GM12872 (cell line): ENCODE data around the gene C2orf76.

Source experiments
- TF ChIP-seq, protein P1 (sequence below): IDR thresholded peaks from 3 replicates; pipeline ENCODE4 v1.5.1; 2011; ENCODE audit warnings: low read depth, mild to moderate bottlenecking, low read length, moderate library complexity; ENCODE audit not compliant: insufficient read depth

C2orf76 gene

DNA sequence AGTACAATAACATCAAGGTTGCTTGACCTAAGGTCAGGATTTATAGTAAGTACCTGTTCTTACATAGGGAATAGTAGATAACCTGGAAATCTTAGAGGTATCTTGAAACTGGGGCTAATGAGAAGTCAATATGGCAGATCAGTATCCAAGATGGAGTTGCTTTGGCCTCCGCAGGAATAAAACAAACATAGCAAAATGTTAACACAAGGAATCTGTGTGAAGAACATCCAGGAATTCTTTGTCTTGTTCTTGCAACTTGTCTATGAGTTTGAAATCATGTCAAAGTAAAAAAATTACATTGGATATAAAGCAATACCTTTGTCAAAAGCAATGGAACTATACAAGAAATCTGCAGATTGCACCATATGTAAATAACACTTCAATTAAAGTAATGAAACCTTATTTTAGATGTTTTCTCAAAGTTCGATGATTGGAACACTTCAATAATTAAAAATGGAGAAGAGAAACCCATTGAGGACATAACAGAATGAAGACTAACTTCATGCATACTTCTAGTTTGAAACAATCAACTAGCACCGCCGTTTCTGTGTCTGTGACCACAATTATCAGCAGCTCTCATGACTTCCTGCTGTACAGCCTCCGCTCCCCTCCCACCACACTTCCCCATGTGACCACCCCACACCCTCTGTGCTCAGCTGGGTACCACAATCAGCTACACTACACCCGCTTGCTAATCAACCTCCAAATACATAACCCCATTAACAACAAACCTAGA lies 27.6 kb downstream of the C2orf76 start:
- TF ChIP-seq, protein P1, sequence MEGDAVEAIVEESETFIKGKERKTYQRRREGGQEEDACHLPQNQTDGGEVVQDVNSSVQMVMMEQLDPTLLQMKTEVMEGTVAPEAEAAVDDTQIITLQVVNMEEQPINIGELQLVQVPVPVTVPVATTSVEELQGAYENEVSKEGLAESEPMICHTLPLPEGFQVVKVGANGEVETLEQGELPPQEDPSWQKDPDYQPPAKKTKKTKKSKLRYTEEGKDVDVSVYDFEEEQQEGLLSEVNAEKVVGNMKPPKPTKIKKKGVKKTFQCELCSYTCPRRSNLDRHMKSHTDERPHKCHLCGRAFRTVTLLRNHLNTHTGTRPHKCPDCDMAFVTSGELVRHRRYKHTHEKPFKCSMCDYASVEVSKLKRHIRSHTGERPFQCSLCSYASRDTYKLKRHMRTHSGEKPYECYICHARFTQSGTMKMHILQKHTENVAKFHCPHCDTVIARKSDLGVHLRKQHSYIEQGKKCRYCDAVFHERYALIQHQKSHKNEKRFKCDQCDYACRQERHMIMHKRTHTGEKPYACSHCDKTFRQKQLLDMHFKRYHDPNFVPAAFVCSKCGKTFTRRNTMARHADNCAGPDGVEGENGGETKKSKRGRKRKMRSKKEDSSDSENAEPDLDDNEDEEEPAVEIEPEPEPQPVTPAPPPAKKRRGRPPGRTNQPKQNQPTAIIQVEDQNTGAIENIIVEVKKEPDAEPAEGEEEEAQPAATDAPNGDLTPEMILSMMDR: no peak

DNA sequence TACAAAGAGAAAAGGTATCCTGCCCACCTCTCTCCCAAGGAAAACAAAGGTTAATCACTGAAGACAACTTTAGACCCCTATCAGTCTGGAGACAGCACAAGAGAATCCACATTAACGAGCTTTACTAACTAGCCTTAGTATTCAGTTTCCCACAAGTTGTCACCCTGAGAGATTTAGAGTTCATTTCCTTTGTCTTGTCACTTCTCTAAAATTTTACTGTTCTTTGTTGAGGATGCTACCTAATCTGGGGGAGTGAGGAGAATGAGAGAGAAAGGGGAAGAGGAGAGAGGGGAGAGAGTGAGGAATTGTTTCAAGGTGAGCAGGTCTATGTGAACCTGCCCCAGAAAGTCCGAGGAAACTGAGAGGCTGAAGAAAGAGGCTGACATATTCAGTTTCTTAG lies 28.4 kb downstream of the C2orf76 start:
- TF ChIP-seq, protein P1: no peak

DNA sequence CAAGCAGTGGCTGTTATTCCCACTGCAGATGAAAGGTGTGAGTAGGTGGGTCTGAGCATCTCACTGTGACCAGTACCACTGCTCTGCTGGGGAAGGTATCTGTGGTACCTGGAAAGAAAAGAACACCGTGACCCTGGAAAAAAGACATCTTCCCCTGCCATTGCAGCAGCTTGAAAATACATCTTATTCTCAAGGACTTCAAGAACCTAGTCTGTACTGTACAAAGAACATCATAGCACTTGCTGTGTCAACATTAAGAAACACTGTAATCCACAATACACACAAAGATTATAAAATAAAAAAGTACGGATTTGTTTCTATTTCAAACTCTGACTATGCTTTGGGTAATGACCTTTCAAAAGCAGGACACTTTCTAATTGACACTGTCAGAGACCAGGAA lies 28.9 kb downstream of the C2orf76 start:
- TF ChIP-seq, protein P1: no peak

DNA sequence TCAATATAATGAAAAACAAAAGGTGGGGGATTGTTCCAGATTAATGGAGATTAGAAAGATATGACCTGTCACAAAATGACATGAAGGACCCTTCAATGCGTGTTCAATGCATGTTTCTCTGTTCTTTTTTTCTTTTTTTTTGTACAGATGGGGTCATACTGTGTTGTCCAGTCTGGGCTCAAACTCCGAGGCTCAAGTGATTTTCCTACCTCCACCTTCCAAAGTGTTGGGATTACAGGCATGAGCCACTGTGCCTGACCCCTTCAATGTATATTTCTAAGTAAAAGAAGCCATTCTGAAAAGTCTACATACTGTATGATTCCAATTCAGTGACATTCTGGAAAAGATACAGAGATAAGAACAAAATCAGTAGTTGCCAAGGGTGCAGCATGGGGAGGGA lies 32.8 kb downstream of the C2orf76 start:
- TF ChIP-seq, protein P1: no peak

DNA sequence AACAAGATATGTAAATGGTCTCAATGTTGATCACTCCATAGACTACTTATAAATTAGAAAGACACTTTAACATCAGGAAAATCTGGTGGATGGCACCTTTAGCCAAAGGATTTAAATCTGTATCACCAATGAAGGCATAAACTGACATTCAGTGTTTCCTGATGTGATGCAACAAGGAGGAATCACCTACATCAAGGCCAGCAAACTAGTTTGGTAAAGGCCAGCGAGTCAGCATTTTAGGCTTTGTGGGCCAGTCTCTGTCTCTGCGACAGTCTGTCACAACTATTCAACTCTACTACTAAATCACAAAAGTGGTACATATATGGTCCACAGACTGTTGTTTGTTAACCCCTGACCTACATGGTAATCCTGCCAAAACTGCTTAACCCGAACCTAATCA lies 33.3 kb downstream of the C2orf76 start:
- TF ChIP-seq, protein P1: no peak

DNA sequence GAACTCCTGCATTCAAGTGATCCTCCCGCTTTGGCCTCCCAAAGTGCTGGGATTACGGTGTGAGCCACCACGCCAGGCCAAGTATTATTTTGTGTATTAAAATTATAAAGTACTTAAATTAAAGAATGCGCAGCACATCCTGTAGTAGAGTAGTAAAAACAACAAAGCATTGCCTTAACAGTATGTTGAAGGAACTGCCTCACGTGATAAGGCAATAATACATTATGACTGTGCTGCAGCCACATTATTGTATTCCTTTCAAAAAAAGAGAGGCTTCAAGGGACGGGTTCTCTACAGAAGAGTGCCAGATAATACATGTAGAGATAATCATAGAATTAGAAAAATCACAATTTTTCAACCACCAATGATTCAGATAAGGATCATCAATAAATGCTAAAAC lies 33.7 kb downstream of the C2orf76 start:
- TF ChIP-seq, protein P1: no peak

DNA sequence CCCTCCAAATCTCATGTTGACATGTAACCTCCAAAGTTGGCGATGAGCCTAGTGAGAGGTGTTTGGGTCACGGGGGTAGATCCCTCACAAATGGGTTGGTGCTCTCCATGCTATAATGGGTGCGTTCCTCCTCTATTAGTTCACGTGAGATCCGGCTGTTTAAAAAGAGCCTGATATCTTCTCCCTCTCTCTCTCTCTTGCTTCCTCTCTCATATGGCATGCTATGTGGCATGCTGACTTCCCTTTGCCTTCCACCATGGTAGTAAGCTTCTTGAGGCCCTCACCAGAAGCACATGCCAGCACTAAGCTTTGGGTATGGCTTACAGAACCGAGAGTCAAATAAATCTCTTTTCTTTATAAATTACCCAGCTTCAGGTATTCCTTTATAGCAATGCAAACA lies 39.2 kb downstream of the C2orf76 start:
- TF ChIP-seq, protein P1: no peak
